HL-60 (cell line): Measurements from ENCODE around the gene SIGLEC10.
"Not testable (repeated sequence)": the region's sequence is repeated elsewhere in the genome, so short reads cannot be mapped to it uniquely, and the experiment has no call there.

Experiments
- DNase-seq, 2 experiments: peaks; one replicate each; pipeline ENCODE4 v3.0.0-alpha.2; 2010 to 2020; ENCODE audit warnings: low read depth in 1 of 2, low spot score in 1 of 2
- H3K27ac ChIP-seq: fragments of 250-450 bp; sonication (Bioruptor Pico); replicated peaks from 2 replicates; pipeline ENCODE4 v1.5.1; 2020; ENCODE audit warnings: mild to moderate bottlenecking, moderate library complexity
- H3K27me3 ChIP-seq: fragments of 250-450 bp; sonication (Bioruptor Pico); 2 replicates; pipeline ENCODE4 v1.5.1; 2021; ENCODE audit warnings: mild to moderate bottlenecking, moderate library complexity; ENCODE audit not compliant: insufficient read depth, poor library complexity, severe bottlenecking
- H3K4me3 ChIP-seq: replicated peaks from 2 replicates; pipeline ENCODE4 v1.5.1; 2011; ENCODE audit warnings: mild to moderate bottlenecking, control low read depth, low read length; ENCODE audit not compliant: insufficient read depth
- CTCF ChIP-seq: IDR thresholded peaks from one replicate; pipeline ENCODE4 v1.5.1; 2011; ENCODE audit warnings: low read length, control low read depth, inconsistent platforms; ENCODE audit not compliant: insufficient read depth
- GABPA ChIP-seq: IDR thresholded peaks from 2 replicates; pipeline ENCODE4 v1.6.1; 2012; ENCODE audit warnings: low read depth
- POLR2AphosphoS5 ChIP-seq: IDR thresholded peaks from 2 replicates; pipeline ENCODE4 v1.6.1; 2012; ENCODE audit warnings: low read depth
- REST ChIP-seq: IDR thresholded peaks from 2 replicates; pipeline ENCODE4 v1.6.1; 2012; ENCODE audit warnings: low read depth; ENCODE audit not compliant: insufficient replicate concordance
- SPI1 ChIP-seq: IDR thresholded peaks from 2 replicates; pipeline ENCODE4 v1.6.1; 2012; ENCODE audit warnings: low read depth, mild to moderate bottlenecking, borderline replicate concordance

Gene SIGLEC10

GRCh38 chr19:51402117-51402516 lies 15.3 kb downstream of the SIGLEC10 start:
- TF ChIP-seq SPI1 (no peak), POLR2AphosphoS5 (no peak), REST (no peak), CTCF (no peak), GABPA (no peak)
- H3K4me3 ChIP-seq, result no peak overlapping the region
- DNase-seq, result no peak
- no peak overlapping the region for H3K27ac ChIP-seq
- no peaks in the 10 kb centered on the region for H3K27me3 ChIP-seq

GRCh38 chr19:51399936-51400335 lies 17.5 kb downstream of the SIGLEC10 start:
- peak overlapping the region; percentile 18; the same call in 1 of the 2 replicates for H3K27ac ChIP-seq
- H3K27me3 ChIP-seq, H3K4me3 ChIP-seq: not testable (repeated sequence)
- peak in 1 of 2 experiments; percentile 6 for DNase-seq

- DNase-seq, result no peak
- no peak overlapping the region for H3K4me3 ChIP-seq
- H3K27me3 ChIP-seq, result no peaks in the 10 kb centered on the region
- no peak overlapping the region for H3K27ac ChIP-seq
- TF ChIP-seq SPI1 (no peak), CTCF (no peak), REST (no peak), POLR2AphosphoS5 (no peak), GABPA (no peak)
Measured at GRCh38 chr19:51399231-51399630, 18.2 kb downstream of the SIGLEC10 start.

- Histone ChIP-seq H3K27ac (no peak overlapping the region), H3K4me3 (no peak overlapping the region), H3K27me3 (no peaks in the 10 kb centered on the region)
- DNase-seq, result peak in 1 of 2 experiments; percentile 10
- TF ChIP-seq CTCF (peak; percentile 34), GABPA (no peak)
Measured at GRCh38 chr19:51398096-51398704, 19.2 kb downstream of the SIGLEC10 start.

- DNase-seq, H3K27ac ChIP-seq, H3K27me3 ChIP-seq, H3K4me3 ChIP-seq: not testable (repeated sequence)
Measured at GRCh38 chr19:51397453-51397852, 20.0 kb downstream of the SIGLEC10 start.
